HUES48 (cell line): ENCODE measurements around the gene ESR1.
"Not testable (repeated sequence)": the region's sequence is repeated elsewhere in the genome, so short reads cannot be mapped to it uniquely, and the experiment has no call there.

Experiments
- H3K27ac ChIP-seq: one replicate; pipeline ENCODE4 v1.7.0; 2013; ENCODE audit warnings: low read depth, low read length, inconsistent platforms
- H3K27me3 ChIP-seq: 2 replicates; pipeline ENCODE4 v1.6.1; 2013; ENCODE audit warnings: mild to moderate bottlenecking, low read length; ENCODE audit not compliant: control insufficient read depth, insufficient read depth
- H3K36me3 ChIP-seq: 2 replicates; pipeline ENCODE4 v1.6.1; 2013; ENCODE audit warnings: low read length; ENCODE audit not compliant: control insufficient read depth, insufficient read depth
- H3K4me1 ChIP-seq: 2 replicates; pipeline ENCODE4 v1.6.1; 2013; ENCODE audit warnings: mild to moderate bottlenecking, low read length; ENCODE audit not compliant: control insufficient read depth, insufficient read depth
- H3K4me3 ChIP-seq: 2 replicates; pipeline ENCODE4 v1.5.1; 2013; ENCODE audit warnings: mild to moderate bottlenecking, low read depth, low read length
- H3K9ac ChIP-seq: 2 replicates; pipeline ENCODE4 v1.6.1; 2013; ENCODE audit warnings: mild to moderate bottlenecking, low read depth, low read length, moderate library complexity
- H3K9me3 ChIP-seq: 2 replicates; pipeline ENCODE4 v1.6.1; 2013; ENCODE audit warnings: low read length; ENCODE audit not compliant: control insufficient read depth, insufficient read depth

ESR1 gene

GRCh38 chr6:152076242-152076641, 268.8 kb downstream of the ESR1 start:
- peaks cover 25% of the 10 kb centered on the region for H3K9me3 ChIP-seq
- not testable (repeated sequence) for H3K4me3 ChIP-seq, H3K27ac ChIP-seq, H3K27me3 ChIP-seq, H3K36me3 ChIP-seq, H3K9ac ChIP-seq, H3K4me1 ChIP-seq

GRCh38 chr6:152078001-152078400, 270.5 kb downstream of the ESR1 start:
- H3K9ac ChIP-seq: no peak overlapping the region
- peaks cover 25% of the 10 kb centered on the region for H3K9me3 ChIP-seq
- no peak overlapping the region for H3K4me3 ChIP-seq
- H3K27ac ChIP-seq: no peak overlapping the region
- no peaks in the 10 kb centered on the region for H3K27me3 ChIP-seq
- H3K36me3 ChIP-seq: no peaks in the 10 kb centered on the region
- H3K4me1 ChIP-seq: peaks cover 4% of the 10 kb centered on the region; the same call in 1 of the 2 replicates

DNA sequence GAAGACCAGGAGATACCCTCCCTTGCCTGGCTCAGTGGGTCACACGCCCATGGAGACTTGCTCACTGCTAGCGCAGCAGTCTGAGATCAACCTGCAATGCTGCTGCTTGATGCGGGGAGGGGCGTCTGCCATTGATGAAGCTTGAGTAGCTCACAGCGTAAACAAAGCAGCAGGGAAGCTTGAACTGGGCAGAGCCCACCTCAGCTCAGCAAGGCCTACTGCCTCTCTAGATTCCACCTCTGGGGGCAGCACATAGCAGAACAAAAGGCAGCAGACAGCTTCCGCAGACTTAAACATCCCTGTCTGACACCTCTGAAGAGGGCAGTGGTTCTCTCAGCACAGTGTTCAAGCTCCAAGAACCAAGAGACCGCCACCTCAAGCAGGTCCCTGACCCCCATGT, 271.3 kb downstream of the ESR1 start:
- H3K4me1 ChIP-seq: peaks cover 4% of the 10 kb centered on the region; the same call in 1 of the 2 replicates
- no peaks in the 10 kb centered on the region for H3K27me3 ChIP-seq
- H3K9ac ChIP-seq: no peak overlapping the region
- H3K4me3 ChIP-seq: no peak overlapping the region
- H3K9me3 ChIP-seq: peaks cover 25% of the 10 kb centered on the region
- H3K27ac ChIP-seq: no peak overlapping the region
- no peaks in the 10 kb centered on the region for H3K36me3 ChIP-seq

- no peaks in the 10 kb centered on the region for H3K36me3 ChIP-seq
- H3K4me3 ChIP-seq: no peak overlapping the region
- no peaks in the 10 kb centered on the region for H3K9me3 ChIP-seq
- H3K27me3 ChIP-seq: no peaks in the 10 kb centered on the region
- H3K4me1 ChIP-seq: no peaks in the 10 kb centered on the region
- no peak overlapping the region for H3K9ac ChIP-seq
- H3K27ac ChIP-seq: no peak overlapping the region
Measured at GRCh38 chr6:152085451-152085921, 278.0 kb downstream of the ESR1 start.

DNA sequence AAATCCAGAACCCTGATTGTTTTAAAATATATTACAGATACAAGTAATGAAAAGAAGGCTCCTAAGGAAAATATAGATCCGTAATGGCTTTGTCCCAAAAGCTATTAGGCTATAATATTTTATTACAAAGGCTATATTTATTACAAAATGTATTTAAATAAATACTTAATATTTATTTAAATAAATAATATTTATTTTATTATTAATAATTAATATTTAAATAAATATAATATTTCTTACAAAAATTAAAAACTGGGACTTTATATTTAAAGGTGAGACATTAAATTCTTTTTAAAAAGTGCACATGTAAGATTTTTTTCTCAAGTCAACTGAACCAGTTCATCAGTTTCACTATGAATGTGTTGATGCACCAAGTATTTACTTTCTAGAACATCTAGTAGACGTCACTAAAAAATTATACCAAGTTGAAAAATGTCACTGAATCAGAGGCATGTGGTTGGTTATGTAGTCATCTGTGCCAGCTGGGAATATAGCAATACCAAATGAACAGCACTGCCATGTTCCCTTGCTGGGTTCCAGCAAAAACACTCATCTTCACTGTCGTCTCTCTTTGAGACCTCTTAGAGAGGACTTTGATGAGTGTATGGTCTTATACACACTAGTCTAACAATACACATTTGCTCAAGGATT, 278.9 kb downstream of the ESR1 start:
- no peaks in the 10 kb centered on the region for H3K9me3 ChIP-seq
- H3K4me1 ChIP-seq: no peaks in the 10 kb centered on the region
- no peak overlapping the region for H3K9ac ChIP-seq
- H3K4me3 ChIP-seq: no peak overlapping the region
- H3K36me3 ChIP-seq: no peaks in the 10 kb centered on the region
- H3K27ac ChIP-seq: no peak overlapping the region
- no peaks in the 10 kb centered on the region for H3K27me3 ChIP-seq

- no peak overlapping the region for H3K27ac ChIP-seq
- H3K4me1 ChIP-seq: no peaks in the 10 kb centered on the region
- H3K9ac ChIP-seq: no peak overlapping the region
- H3K36me3 ChIP-seq: no peaks in the 10 kb centered on the region
- H3K27me3 ChIP-seq: no peaks in the 10 kb centered on the region
- H3K4me3 ChIP-seq: no peak overlapping the region
- H3K9me3 ChIP-seq: no peaks in the 10 kb centered on the region
Measured at GRCh38 chr6:152087096-152087495, 279.6 kb downstream of the ESR1 start.

GRCh38 chr6:152087701-152088100, 280.2 kb downstream of the ESR1 start:
- Histone ChIP-seq H3K9ac (no peak overlapping the region), H3K36me3 (no peaks in the 10 kb centered on the region), H3K27me3 (no peaks in the 10 kb centered on the region), H3K27ac (no peak overlapping the region), H3K9me3 (no peaks in the 10 kb centered on the region), H3K4me3 (no peak overlapping the region), H3K4me1 (no peaks in the 10 kb centered on the region)

DNA sequence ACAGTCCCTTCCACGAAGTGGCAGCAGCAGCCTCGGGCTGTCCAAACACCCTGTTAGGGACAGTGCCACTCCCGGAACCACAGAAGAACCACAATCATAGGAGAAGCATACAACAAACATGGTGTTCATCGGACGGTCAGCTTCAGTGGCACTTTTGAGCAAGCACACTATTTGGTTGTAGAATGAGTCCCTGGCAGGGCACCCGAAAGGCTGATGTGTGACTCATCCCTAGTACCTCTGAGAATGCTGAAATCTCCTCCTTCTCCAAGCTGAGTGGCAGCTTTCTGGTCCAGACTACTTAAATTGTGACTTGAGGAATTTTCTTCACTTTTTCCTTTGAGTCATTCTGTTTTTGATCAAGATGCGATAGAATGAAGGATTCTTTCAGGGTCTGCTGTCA, 282.5 kb downstream of the ESR1 start:
- no peaks in the 10 kb centered on the region for H3K27me3 ChIP-seq
- no peaks in the 10 kb centered on the region for H3K9me3 ChIP-seq
- H3K9ac ChIP-seq: no peak overlapping the region
- H3K36me3 ChIP-seq: no peaks in the 10 kb centered on the region
- H3K4me3 ChIP-seq: no peak overlapping the region
- H3K4me1 ChIP-seq: no peaks in the 10 kb centered on the region
- H3K27ac ChIP-seq: no peak overlapping the region

DNA sequence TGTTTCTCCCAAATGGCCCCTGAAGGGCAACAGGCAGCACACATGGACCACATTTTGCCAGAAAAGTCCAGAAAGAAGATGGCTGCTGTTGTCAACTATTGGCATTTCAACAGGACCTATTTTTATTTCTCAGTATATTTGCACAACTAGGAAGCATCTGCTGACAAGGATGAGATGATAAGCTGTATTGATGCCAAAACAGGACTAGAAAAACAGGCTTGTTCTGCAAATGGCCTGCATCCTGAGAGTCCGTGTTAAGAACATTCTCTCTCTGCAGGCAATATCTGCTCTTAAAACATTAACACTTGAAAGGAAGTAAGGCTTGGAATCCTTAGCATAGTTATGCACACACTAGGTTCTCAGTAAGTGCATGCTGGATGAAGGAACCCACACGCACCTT, 283.7 kb downstream of the ESR1 start:
- no peak overlapping the region for H3K4me3 ChIP-seq
- no peaks in the 10 kb centered on the region for H3K27me3 ChIP-seq
- H3K4me1 ChIP-seq: no peaks in the 10 kb centered on the region
- no peaks in the 10 kb centered on the region for H3K36me3 ChIP-seq
- no peak overlapping the region for H3K9ac ChIP-seq
- H3K9me3 ChIP-seq: no peaks in the 10 kb centered on the region
- no peak overlapping the region for H3K27ac ChIP-seq

GRCh38 chr6:152091851-152092341, 284.4 kb downstream of the ESR1 start:
- Histone ChIP-seq H3K27ac (no peak overlapping the region), H3K4me1 (no peaks in the 10 kb centered on the region), H3K9ac (no peak overlapping the region)

GRCh38 chr6:152093711-152094110, 286.2 kb downstream of the ESR1 start:
- no peaks in the 10 kb centered on the region for H3K9me3 ChIP-seq

More at GRCh38 chr6:152091851-152092341, 284.4 kb downstream of the ESR1 start:
- H3K4me3 ChIP-seq: no peak overlapping the region
- H3K9me3 ChIP-seq: no peaks in the 10 kb centered on the region
- H3K36me3 ChIP-seq: no peaks in the 10 kb centered on the region
- no peaks in the 10 kb centered on the region for H3K27me3 ChIP-seq

More at GRCh38 chr6:152093711-152094110, 286.2 kb downstream of the ESR1 start:
- no peaks in the 10 kb centered on the region for H3K4me1 ChIP-seq
- no peak overlapping the region for H3K9ac ChIP-seq
- no peak overlapping the region for H3K4me3 ChIP-seq
- H3K27me3 ChIP-seq: no peaks in the 10 kb centered on the region
- no peak overlapping the region for H3K27ac ChIP-seq
- H3K36me3 ChIP-seq: no peaks in the 10 kb centered on the region
